HG02884 (cell line): ENCODE data around the gene AGPAT3.

Experiments
- ATAC-seq: cut with Tn5 transposase; IDR thresholded peaks from one replicate; pipeline ENCODE4 v1.9.1; 2021; ENCODE audit warnings: mild to moderate bottlenecking, moderate library complexity; ENCODE audit not compliant: unreplicated experiment

AGPAT3 gene

DNA sequence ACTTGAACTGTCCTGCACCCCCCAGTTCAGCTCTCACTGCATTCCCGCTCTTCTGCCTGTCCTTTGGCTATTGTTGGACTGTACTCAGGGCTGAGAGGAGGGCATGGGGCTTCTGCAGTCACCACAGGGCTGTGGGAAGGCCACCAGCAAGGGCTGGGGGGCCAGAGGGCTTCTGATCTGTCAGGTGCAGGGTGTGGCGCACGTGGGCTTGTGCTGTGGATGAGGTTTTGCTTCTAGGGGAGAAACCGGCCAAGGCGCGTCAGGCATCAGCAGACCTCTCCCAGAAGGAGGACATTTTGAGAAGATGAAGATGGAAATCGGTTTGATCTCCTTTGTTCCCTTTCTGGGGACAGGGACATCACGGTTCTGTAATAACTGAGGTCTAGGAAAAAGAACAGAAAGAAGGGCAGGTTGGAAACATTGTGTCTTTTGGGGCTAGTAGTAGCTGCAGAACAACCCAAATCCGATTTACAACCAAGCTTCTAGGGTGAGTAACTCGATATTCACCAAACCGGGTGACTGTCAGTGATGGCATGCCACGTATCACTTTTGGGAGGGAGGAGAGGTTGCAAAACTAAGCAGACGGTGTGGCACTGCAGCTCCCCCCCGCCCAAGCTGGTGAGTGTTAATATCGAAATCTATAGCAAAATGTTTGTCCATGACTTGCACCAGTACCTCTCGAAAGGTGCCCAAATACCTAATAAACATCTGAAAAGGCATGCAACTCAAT, 40.9 kb downstream of the AGPAT3 start:
- no peak for ATAC-seq

DNA sequence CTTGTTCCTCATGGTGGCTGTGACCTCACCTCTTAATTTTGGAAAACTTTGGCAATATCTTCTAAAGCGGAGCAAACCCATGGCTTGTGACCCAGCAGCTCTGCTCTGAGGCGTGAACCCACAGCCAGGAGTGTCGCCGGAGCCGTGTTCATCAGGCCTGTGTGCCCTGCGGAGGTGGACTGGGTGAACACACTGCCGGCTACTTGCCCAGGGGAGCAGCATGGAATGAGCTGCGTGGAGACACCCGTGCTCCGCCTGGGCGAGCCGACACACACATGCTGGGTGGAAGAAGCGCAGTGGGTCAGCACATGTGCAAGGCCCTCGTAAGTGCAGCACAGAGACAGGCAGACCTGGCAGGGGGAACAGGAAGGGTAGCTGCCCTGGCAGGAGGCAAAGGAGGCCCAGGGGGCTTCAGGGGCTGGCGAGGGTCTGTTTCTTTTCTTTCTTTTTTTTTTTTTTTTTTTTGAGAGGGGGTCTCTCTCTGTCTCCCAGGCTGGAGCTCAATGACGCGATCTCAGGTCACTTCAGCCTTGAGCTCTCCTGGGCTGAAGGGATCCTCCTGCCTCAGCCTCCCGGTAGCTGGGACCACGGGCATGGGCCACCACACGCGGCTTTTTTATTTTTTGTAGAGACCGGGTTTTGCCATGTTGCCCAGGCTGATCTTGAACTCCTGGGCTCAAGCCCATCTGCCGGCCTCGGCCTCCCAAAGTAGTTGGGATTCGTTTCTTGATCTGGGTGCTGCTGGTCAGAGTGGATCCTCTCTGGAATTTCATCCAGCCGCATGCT, 41.8 kb downstream of the AGPAT3 start:
- ATAC-seq: no peak

GRCh38 chr21:43907751-43908150, 42.7 kb downstream of the AGPAT3 start:
- no peak for ATAC-seq

DNA sequence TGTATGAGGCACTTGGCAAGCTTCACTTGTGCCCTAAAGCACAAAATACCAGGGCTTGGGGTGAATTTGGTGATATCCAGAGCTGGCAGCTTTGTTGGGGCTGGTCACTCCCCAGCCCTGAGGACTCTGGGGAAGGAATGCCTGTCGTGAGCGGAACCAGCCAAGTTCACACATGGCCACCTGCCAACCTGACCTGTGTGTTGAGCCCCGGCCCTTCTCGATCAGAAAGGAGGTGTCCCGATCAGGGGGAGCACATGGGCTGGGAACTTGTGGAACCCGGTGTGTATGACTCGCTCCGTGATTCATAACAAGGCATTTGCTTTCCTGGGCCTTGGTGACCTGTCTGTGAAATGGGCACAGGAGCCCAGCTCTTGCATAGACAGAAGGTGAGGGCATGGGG, 43.1 kb downstream of the AGPAT3 start:
- ATAC-seq: no peak

- ATAC-seq: no peak
These were observed 44.8 kb downstream of the AGPAT3 start for GRCh38 chr21:43909741-43910400.

DNA sequence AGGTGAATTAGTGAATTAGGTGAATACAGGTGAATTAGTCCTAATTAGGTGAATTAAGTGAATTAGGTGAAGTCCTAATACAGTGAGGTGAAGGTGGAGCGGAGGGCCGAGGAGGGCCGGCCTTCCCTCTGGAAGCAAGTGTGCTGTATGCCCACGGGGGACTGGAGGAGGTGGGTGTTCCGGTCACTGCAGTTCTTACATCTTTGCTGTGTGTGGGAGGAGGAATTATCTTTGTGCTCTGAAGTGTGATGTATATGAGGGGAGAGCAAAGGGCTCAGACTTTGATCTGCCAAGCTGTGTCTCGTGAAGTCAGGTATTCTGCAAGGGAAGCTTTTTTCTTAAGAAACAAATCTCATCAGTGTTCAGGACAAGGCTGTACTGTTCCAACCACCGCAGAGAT, 45.4 kb downstream of the AGPAT3 start:
- ATAC-seq: no peak

GRCh38 chr21:43911015-43911934, 46.3 kb downstream of the AGPAT3 start:
- no peak for ATAC-seq

- ATAC-seq: no peak
These were observed 47.0 kb downstream of the AGPAT3 start for GRCh38 chr21:43911935-43912487.

GRCh38 chr21:43912500-43912899, 47.5 kb downstream of the AGPAT3 start:
- ATAC-seq: no peak

DNA sequence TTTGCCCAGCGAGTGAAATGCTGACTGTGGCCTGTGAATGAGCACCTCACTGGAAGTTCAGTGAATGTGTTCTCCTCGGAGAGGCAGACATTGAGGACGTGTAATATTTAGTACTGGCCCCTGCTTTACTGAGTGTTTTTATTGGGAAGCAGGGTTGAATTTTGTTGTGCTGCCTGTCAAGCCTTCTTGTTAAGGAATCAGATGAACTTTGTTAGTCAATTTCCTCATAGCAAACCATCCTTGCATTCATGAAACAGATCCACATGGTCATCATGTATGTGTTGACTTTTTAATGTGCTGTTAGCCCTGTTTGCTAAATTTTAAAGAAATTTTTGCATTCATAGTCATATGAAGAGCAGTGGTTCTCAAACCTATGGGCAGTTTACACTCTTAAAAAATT, 47.9 kb downstream of the AGPAT3 start:
- ATAC-seq: no peak

GRCh38 chr21:43913928-43914327, 48.9 kb downstream of the AGPAT3 start:
- no peak for ATAC-seq

DNA sequence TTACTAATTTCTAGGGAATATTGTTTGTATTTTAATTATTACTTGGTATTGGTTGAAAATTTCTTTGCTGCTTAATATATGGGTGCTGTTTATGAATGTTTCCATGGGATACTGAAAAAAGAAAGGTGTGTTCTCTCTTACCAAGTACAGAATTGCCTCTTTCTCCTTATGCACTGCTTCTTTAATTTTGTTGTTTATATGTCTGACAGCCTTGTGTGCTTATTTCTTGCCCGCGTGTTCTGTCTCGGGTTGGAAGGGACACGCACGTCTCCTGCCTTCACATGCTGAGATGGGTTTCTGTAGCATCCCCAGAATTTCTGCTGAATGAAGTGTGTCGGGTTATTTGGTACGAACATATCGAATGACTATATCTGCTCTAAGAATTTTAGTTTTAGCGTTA, 51.1 kb downstream of the AGPAT3 start:
- no peak for ATAC-seq

DNA sequence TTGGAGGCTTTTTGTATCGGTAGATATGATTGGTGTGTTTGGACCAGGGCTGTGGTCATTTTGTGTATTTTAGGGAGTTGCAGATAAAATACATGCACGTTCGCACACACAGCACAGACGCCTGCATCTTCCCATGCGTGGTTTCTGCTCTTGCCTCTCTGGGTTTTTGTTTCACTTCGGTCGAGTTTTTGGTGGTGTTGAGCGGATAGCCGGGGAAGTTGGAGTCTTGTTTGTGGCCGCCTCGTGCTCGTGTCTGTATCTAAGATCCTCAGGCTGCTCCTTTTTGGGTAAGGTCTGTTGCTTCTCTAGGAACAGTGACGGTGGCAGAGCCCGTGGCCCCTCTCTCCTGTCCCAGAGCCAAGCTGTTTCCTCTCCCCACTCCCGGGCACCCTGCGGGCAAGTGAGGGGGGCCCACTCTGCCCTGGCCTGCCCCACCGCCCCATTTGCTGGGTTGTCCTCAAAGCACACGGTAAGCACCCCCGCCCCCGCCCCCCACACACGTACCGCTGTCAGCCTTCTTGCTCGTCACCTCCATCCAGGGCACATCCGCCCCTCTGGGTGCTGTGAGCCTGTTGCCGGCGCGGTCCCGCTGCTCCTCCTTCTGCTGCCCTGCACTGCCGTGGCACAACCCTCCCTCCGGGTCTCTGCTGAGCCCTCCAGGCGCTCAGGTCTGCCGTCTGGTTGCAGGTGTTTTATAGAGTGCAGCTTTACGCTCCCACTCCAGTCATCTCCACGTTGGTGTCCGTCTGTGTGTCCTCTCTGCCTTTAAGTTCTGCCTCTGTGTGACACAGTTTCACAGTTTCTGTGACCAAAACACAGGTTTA, 51.9 kb downstream of the AGPAT3 start:
- no peak for ATAC-seq

DNA sequence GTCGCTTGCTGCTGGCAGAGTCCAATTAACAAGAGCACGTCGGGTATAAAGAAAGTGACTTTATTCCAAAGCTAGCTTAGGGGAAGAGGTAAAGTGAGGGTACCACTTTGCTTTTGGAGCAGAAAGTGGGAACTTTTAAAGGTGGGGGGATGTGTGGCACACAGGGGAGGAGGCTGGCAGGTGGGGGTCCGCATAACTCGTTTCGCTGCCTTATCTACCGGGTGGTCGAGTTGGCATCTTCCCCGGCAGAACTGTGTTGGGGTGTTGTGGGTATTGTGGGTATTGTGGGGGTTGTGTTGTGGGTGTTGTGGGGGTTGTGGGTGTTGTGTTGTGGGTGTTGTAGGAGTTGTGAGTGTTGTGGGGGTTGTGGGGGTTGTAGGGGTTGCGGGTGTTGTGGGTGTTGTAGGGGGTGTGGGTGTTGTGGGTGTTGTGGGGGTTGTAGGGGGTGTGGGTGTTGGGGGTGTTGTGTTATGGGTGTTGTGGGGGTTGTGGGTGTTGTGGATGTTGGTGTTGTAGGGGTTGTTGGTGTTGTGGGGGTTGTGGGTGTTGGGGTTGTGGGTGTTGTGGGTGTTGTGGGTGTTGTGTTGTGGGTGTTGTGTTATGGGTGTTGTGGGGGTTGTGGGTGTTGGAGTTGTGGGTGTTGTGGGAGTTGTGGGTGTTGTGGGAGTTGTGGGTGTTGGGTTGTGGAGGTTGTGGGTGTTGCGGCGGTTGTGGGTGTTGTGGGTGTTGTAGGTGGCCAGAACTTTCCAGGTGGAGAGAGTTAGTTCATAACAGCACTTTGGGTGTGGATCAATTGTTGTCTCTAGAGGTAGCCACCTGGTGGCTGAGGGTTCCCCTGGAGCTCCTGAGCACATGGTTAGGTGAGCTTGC, 52.7 kb downstream of the AGPAT3 start:
- no peak for ATAC-seq

GRCh38 chr21:43918385-43918947, 53.4 kb downstream of the AGPAT3 start:
- no peak for ATAC-seq

GRCh38 chr21:43919283-43919682, 54.3 kb downstream of the AGPAT3 start:
- ATAC-seq: no peak

DNA sequence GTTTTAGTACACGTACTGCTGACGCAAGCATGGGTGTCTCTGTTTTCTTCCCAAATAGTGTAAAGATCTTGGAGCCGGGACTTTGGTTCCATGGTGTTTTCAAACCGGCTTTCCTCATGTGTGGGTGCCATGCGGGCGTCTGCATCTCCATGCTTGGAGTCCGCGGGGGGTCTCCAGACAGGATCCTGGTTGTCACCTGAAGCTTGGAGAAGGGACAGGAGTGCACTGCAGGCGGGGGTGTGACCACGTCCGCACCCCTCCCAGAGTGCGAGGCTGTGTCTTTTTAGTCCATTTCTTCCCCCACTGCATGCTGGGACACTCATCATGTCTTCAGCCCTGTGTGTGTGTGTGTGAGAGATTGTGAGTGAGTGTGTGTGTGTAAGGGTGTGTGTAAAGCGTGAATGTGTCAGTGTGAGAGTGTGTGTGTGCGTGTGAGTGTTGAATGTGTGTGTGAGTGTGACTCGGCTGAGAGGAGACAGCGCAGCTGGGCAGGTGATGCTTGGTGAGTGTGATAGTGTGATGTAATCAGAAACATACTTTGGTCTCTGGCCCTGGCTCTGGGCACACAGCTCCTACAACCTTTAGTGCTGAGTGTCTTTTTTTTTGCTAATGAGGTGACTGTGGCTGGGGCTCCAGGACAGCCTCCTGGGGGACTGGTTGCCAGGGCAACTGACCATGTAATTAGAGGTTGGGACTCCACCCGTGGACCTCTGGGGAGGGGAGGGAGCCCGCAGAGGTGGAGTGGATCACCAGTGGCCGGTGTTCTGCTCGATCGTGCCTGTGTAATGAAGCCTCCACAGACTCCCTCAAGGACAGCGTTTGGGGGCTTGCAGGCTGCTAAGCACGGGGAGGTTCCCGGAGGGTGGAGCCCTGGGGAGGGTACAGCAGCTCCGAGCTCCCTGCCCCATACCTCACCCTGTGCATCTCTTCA, 55.1 kb downstream of the AGPAT3 start:
- no peak for ATAC-seq
